ENCODE results near the gene ZNF816. TPM values are rescaled to one million over a fixed set of nuclear protein-coding genes. Genes with fewer than 3 reads are reported as not detected.
A peak's percentile ranks its signal among the peaks of the same experiment; 100 is the strongest.

The ZNF816 gene
- total and polyA plus RNA-seq, 9 donors = 3.9 to 15.1 (median 9.7) TPM

DNA sequence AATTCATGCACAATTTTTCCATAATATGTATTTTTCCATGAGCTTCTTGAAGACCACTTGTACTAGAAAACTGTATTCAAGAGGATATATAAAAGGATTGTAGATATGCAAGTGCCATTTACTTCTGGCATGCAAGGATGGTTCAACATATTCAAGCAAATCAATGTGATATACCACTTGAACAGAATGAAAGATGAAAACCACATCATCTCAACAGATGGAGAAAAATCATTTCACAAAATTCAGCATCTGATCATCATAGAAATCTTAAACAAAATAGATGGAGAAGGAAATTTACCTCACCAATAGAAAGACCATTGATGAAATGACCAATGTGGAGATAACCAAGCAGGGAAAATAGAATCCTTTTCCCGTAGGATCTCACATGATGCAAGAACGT is 5.1 kb upstream of the ZNF816 start:
- Histone ChIP-seq H3K27ac (no peak overlapping the region), H3K9me3 (no peaks in the 10 kb centered on the region), H3K4me3 (no peak overlapping the region), H3K4me1 (ENCODE audit: insufficient read depth) (no peaks in the 10 kb centered on the region), H3K36me3 (no peaks in the 10 kb centered on the region), H3K27me3 (no peaks in the 10 kb centered on the region)
- no peak for DNase-seq
- TF ChIP-seq, protein P1, sequence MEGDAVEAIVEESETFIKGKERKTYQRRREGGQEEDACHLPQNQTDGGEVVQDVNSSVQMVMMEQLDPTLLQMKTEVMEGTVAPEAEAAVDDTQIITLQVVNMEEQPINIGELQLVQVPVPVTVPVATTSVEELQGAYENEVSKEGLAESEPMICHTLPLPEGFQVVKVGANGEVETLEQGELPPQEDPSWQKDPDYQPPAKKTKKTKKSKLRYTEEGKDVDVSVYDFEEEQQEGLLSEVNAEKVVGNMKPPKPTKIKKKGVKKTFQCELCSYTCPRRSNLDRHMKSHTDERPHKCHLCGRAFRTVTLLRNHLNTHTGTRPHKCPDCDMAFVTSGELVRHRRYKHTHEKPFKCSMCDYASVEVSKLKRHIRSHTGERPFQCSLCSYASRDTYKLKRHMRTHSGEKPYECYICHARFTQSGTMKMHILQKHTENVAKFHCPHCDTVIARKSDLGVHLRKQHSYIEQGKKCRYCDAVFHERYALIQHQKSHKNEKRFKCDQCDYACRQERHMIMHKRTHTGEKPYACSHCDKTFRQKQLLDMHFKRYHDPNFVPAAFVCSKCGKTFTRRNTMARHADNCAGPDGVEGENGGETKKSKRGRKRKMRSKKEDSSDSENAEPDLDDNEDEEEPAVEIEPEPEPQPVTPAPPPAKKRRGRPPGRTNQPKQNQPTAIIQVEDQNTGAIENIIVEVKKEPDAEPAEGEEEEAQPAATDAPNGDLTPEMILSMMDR (IDR thresholded peaks at IDR 0.05) = no peak
- no peak for TF ChIP-seq POLR2A (IDR thresholded peaks at IDR 0.05)
- TF ChIP-seq EP300 (IDR thresholded peaks at IDR 0.05) = no peak
- 94 to 98% (median 95%) methylated on average over 2 of the region's 2 CpGs for WGBS, 3 donors
- intact Hi-C loops (cut with DNase I) = no loop called here

DNA sequence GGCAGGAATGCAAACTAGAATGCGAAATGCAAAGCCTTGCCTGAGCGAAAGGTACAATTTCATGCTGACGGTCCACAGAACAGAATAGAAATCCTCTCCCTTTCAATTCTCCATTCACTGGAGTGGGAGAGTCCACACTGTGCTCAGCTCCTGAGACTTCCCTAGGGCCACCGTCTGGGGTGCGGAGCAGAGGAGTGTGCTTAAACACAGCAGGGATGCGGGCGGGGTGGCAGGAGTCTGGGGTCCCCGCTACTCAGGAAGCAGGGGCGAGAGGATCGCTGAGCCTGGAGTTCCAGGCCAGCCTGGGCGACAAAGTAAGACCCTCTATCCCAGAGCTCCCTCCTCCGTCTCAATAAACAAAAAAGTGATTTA is 552 bp upstream of the ZNF816 start:
- Histone ChIP-seq H3K4me3 (peak overlapping the region; percentile 37), H3K27ac (peak overlapping the region in 1 of 2 donors; percentile 22), H3K9me3 (no peaks in the 10 kb centered on the region), H3K27me3 (no peaks in the 10 kb centered on the region), H3K36me3 (no peaks in the 10 kb centered on the region), H3K4me1 (ENCODE audit: insufficient read depth) (no peaks in the 10 kb centered on the region)
- DNase-seq = peak in 4 of 5 donors; percentile 24 to 41 (median 36)
- WGBS, 3 donors = 1 to 4% (median 1%) methylated on average over 12 of the region's 12 CpGs
- TF ChIP-seq POLR2A (IDR thresholded peaks at IDR 0.05) = no peak
- no peak for TF ChIP-seq EP300 (IDR thresholded peaks at IDR 0.05)
- TF ChIP-seq, protein P1 (IDR thresholded peaks at IDR 0.05) = no peak
- intact Hi-C loops (cut with DNase I) = no loop called here

DNA sequence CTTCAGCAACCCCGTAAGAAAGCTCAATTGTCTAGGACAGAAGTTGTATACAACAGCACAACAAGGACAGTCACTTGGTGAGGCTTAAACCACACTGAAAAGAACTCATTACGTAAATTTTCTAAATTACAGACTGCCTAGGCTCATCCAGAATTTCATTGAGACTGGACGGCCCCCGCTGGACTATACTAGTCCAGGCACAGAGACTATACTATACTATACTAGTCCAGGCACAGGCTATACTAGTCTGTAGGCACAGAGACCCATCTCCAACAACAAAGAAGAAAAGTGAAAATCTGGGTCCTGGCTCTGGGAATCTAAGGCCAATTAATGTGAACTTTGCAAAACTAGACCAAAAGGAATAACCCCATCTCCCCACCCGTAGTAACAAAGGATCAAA is 700 bp downstream of the ZNF816 start:
- intact Hi-C loops (cut with DNase I) = no loop called here
- WGBS, 3 donors = 19 to 34% (median 28%) methylated on average over 5 of the region's 5 CpGs

DNA sequence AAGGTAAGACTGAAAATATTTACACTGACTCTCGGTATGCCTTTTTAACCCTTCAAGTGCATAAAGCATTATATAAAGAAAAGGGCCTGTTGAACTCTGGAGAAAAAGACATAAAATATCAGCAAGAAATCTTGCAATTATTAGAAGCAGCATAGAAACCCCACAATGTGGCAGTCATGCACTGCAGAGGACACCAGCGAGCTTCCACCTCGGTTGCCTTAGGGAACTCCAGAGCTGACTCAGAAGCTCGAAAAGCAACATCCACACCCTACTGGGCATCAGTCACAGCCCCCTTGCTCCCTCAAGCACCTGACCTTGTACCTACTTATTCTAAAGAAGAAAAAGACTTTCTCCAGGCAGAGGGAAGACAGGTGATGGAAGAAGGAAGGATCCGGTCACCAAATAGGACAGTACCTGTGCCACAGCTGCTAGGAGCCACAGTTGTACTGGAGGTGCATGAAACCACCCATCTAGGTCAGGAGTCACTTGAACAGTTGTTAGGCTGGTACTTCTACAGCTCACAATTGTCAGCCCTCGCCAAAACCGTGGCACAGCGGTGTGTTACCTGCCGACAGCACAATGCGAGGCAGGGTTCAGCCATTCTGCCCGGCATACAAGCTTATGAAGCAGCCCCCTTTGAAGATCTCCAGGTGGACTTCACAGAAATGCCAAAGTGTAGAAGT is 2.9 kb downstream of the ZNF816 start:
- no peak for DNase-seq
- Histone ChIP-seq H3K9me3 (peaks cover 0 to 13% of the 10 kb centered on the region in 2 donors), H3K4me3 (no peak overlapping the region), H3K27me3 (no peaks in the 10 kb centered on the region), H3K4me1 (ENCODE audit: insufficient read depth) (no peaks in the 10 kb centered on the region), H3K36me3 (no peaks in the 10 kb centered on the region), H3K27ac (no peak overlapping the region)
- 89 to 96% (median 95%) methylated on average over 11 of the region's 11 CpGs for WGBS, 3 donors
- TF ChIP-seq, protein P1 (IDR thresholded peaks at IDR 0.05) = no peak
- TF ChIP-seq POLR2A (IDR thresholded peaks at IDR 0.05) (no peak), EP300 (IDR thresholded peaks at IDR 0.05) (no peak)
- intact Hi-C loops (cut with DNase I) = no loop called here

More for the DNA sequence above, 700 bp downstream of the ZNF816 start:
- H3K4me1 ChIP-seq (ENCODE audit: insufficient read depth) = no peaks in the 10 kb centered on the region
- TF ChIP-seq, protein P1 (IDR thresholded peaks at IDR 0.05) = no peak
- TF ChIP-seq POLR2A (IDR thresholded peaks at IDR 0.05) = no peak
- no peak for TF ChIP-seq EP300 (IDR thresholded peaks at IDR 0.05)
- DNase-seq = no peak
- no peaks in the 10 kb centered on the region for H3K9me3 ChIP-seq
- H3K27ac ChIP-seq = peak overlapping the region in 1 of 2 donors; percentile 40
- H3K27me3 ChIP-seq = no peaks in the 10 kb centered on the region
- H3K4me3 ChIP-seq = peak overlapping the region; percentile 37
- H3K36me3 ChIP-seq = no peaks in the 10 kb centered on the region

Data from ovary (tissue), 9 donors.